ENCODE data around the gene MKS1.
A peak's percentile ranks its signal among the peaks of the same experiment; 100 is the strongest.

The MKS1 gene

DNA sequence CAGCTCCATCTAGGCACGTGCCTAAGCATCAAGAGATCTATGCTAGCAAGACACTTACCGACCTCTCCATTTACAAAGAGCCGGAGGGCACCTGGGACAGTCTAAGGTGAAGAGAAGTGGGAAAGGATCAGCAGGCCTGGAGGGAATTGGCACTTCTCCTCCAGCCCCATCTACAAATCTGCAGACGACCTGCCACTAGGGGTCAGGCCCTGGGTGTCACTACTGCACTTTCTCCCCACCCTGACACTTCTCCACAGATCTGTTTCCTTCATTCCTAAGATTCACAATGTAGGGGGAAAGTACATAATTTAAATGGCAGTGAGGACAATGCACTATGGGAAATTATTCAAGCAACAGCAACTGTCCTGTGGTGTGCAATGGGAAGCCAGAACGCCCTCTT is 8.1 kb downstream of the MKS1 start:
- TF ChIP-seq POU2F2 (IDR thresholded peaks at IDR 0.05; ENCODE audit: low read depth, low read length) (no peak), TAF1 (IDR thresholded peaks at IDR 0.05; ENCODE audit: low read depth, low read length) (no peak), POLR2A (IDR thresholded peaks at IDR 0.05; ENCODE audit: low read depth, low read length) (no peak), PAX5 (IDR thresholded peaks at IDR 0.05; ENCODE audit: insufficient read depth, low read length, severe bottlenecking) (no peak), SPI1 (IDR thresholded peaks at IDR 0.05; ENCODE audit: low read depth, low read length) (no peak), POLR2AphosphoS5 (IDR thresholded peaks at IDR 0.05; ENCODE audit: low read depth, low read length) (no peak)
- no peak for DNase-seq (ENCODE audit: insufficient read length, low spot score)
- no peak for FAIRE-seq

- DNase-seq (ENCODE audit: insufficient read length, low spot score) (no peak), FAIRE-seq (no peak)
- TF ChIP-seq PAX5 (IDR thresholded peaks at IDR 0.05; ENCODE audit: insufficient read depth, low read length, severe bottlenecking), result no peak
- no peak for TF ChIP-seq POU2F2 (IDR thresholded peaks at IDR 0.05; ENCODE audit: low read depth, low read length)
- TF ChIP-seq POLR2AphosphoS5 (IDR thresholded peaks at IDR 0.05; ENCODE audit: low read depth, low read length), result no peak
- TF ChIP-seq POLR2A (IDR thresholded peaks at IDR 0.05; ENCODE audit: low read depth, low read length), result no peak
- no peak for TF ChIP-seq TAF1 (IDR thresholded peaks at IDR 0.05; ENCODE audit: low read depth, low read length)
- no peak for TF ChIP-seq SPI1 (IDR thresholded peaks at IDR 0.05; ENCODE audit: low read depth, low read length)
Measured at GRCh38 chr17:58208344-58208743, 10.7 kb downstream of the MKS1 start.

DNA sequence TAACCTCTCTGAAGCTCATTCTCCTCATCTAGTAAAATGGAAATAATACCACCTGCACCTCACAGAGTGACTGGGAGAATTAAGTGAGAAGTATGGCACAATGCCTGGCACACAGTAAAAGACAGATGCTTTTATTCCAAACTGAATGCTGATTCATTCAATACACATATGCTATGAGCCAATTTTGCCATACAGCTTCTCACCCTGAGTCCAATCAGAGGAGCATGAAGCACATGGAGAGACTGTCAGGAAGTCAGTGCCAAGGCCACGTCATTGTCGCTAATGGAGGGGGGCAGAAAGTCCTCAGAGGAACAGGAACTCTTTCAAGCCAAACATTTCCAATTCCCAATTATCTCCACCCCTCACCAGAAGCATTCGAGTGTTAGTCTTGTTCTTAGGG is 11.6 kb downstream of the MKS1 start:
- no peak for TF ChIP-seq SPI1 (IDR thresholded peaks at IDR 0.05; ENCODE audit: low read depth, low read length)
- no peak for TF ChIP-seq TAF1 (IDR thresholded peaks at IDR 0.05; ENCODE audit: low read depth, low read length)
- no peak for TF ChIP-seq POU2F2 (IDR thresholded peaks at IDR 0.05; ENCODE audit: low read depth, low read length)
- no peak for TF ChIP-seq PAX5 (IDR thresholded peaks at IDR 0.05; ENCODE audit: insufficient read depth, low read length, severe bottlenecking)
- no peak for TF ChIP-seq POLR2AphosphoS5 (IDR thresholded peaks at IDR 0.05; ENCODE audit: low read depth, low read length)
- TF ChIP-seq POLR2A (IDR thresholded peaks at IDR 0.05; ENCODE audit: low read depth, low read length), result no peak
- DNase-seq (ENCODE audit: insufficient read length, low spot score) (no peak), FAIRE-seq (no peak)

GRCh38 chr17:58205936-58206335 is 13.1 kb downstream of the MKS1 start:
- no peak for TF ChIP-seq POLR2A (IDR thresholded peaks at IDR 0.05; ENCODE audit: low read depth, low read length)
- TF ChIP-seq POU2F2 (IDR thresholded peaks at IDR 0.05; ENCODE audit: low read depth, low read length), result no peak
- TF ChIP-seq TAF1 (IDR thresholded peaks at IDR 0.05; ENCODE audit: low read depth, low read length), result no peak
- TF ChIP-seq POLR2AphosphoS5 (IDR thresholded peaks at IDR 0.05; ENCODE audit: low read depth, low read length), result no peak
- TF ChIP-seq PAX5 (IDR thresholded peaks at IDR 0.05; ENCODE audit: insufficient read depth, low read length, severe bottlenecking), result no peak
- DNase-seq (ENCODE audit: insufficient read length, low spot score) (no peak), FAIRE-seq (no peak)

GRCh38 chr17:58204796-58205195 is 14.3 kb downstream of the MKS1 start:
- no peak for TF ChIP-seq POLR2A (IDR thresholded peaks at IDR 0.05; ENCODE audit: low read depth, low read length)
- no peak for TF ChIP-seq POU2F2 (IDR thresholded peaks at IDR 0.05; ENCODE audit: low read depth, low read length)
- no peak for TF ChIP-seq TAF1 (IDR thresholded peaks at IDR 0.05; ENCODE audit: low read depth, low read length)
- TF ChIP-seq PAX5 (IDR thresholded peaks at IDR 0.05; ENCODE audit: insufficient read depth, low read length, severe bottlenecking), result no peak
- TF ChIP-seq SPI1 (IDR thresholded peaks at IDR 0.05; ENCODE audit: low read depth, low read length), result no peak
- no peak for TF ChIP-seq POLR2AphosphoS5 (IDR thresholded peaks at IDR 0.05; ENCODE audit: low read depth, low read length)
- no peak for FAIRE-seq

GRCh38 chr17:58202859-58203258 is 16.2 kb downstream of the MKS1 start:
- TF ChIP-seq POLR2AphosphoS5 (IDR thresholded peaks at IDR 0.05; ENCODE audit: low read depth, low read length) (no peak), TAF1 (IDR thresholded peaks at IDR 0.05; ENCODE audit: low read depth, low read length) (no peak), POLR2A (IDR thresholded peaks at IDR 0.05; ENCODE audit: low read depth, low read length) (no peak), SPI1 (IDR thresholded peaks at IDR 0.05; ENCODE audit: low read depth, low read length) (no peak), POU2F2 (IDR thresholded peaks at IDR 0.05; ENCODE audit: low read depth, low read length) (no peak), PAX5 (IDR thresholded peaks at IDR 0.05; ENCODE audit: insufficient read depth, low read length, severe bottlenecking) (no peak)
- FAIRE-seq (no peak), DNase-seq (ENCODE audit: insufficient read length, low spot score) (no peak)

More at GRCh38 chr17:58204796-58205195, 14.3 kb downstream of the MKS1 start:
- no peak for DNase-seq (ENCODE audit: insufficient read length, low spot score)

DNA sequence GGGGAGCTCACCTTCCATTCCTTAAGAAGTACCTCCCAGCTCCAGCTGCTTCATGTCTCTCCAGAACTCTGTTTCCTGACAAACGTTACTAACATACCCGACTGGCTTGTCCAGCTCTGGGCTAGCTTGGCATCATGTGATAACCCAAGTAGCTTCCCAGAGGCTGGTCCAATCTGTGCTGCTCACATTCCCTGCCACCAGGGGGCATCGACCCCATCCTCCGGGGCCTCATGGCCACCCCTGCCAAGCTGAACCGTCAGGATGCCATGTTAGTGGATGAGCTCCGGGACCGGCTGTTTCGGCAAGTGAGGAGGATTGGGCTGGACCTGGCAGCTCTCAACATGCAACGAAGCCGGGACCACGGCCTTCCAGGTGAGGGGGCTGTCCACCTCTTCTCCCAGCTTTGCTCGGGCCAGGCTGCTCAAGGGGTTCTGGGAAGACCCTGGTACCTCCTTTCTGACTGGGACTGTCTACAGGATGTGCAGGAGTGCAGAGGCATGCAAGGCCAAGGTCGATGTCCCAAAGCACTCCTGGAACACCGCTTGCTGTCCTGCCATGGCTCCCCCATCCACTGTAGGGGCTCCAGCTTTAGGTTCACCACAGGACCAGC is 18.9 kb downstream of the MKS1 start:
- DNase-seq (ENCODE audit: insufficient read length, low spot score) (peak; percentile 57), FAIRE-seq (peak; percentile 77)
- TF ChIP-seq POU2F2 (IDR thresholded peaks at IDR 0.05; ENCODE audit: low read depth, low read length), result no peak

- DNase-seq (ENCODE audit: insufficient read length, low spot score) (no peak), FAIRE-seq (no peak)
- TF ChIP-seq POU2F2 (IDR thresholded peaks at IDR 0.05; ENCODE audit: low read depth, low read length) (no peak), TAF1 (IDR thresholded peaks at IDR 0.05; ENCODE audit: low read depth, low read length) (no peak), PAX5 (IDR thresholded peaks at IDR 0.05; ENCODE audit: insufficient read depth, low read length, severe bottlenecking) (no peak), POLR2A (IDR thresholded peaks at IDR 0.05; ENCODE audit: low read depth, low read length) (no peak), SPI1 (IDR thresholded peaks at IDR 0.05; ENCODE audit: low read depth, low read length) (no peak), POLR2AphosphoS5 (IDR thresholded peaks at IDR 0.05; ENCODE audit: low read depth, low read length) (no peak)
Measured at GRCh38 chr17:58196610-58197009, 22.4 kb downstream of the MKS1 start.

GRCh38 chr17:58195518-58196123 is 23.4 kb downstream of the MKS1 start:
- FAIRE-seq, result no peak

DNA sequence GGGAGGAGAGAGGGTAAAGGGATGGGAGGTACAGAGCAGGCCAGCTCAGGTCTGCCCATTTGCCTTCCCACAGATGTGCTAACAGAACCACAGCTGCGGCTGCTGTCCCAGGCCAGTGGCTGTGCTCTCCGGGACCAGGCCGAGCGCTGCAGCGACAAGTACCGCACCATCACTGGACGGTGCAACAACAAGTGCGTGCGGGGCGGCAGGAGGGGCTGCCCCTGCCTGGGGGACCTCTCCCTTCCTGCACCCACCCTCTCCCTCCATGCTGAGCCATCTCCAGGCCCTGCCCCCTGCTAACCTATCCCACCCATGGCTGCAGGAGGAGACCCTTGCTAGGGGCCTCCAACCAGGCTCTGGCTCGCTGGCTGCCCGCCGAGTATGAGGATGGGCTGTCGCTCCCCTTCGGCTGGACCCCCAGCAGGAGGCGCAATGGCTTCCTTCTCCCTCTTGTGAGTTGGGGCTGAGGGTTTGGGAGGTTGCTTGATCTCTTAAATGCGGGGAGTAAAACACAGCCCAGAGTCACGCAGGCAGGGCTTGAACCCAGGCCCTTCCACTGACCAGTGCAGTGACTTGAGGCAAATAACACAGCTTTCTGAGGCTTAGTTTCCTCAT is 25.3 kb downstream of the MKS1 start:
- TF ChIP-seq TAF1 (IDR thresholded peaks at IDR 0.05; ENCODE audit: low read depth, low read length), result no peak
- no peak for TF ChIP-seq PAX5 (IDR thresholded peaks at IDR 0.05; ENCODE audit: insufficient read depth, low read length, severe bottlenecking)
- no peak for TF ChIP-seq POLR2AphosphoS5 (IDR thresholded peaks at IDR 0.05; ENCODE audit: low read depth, low read length)
- FAIRE-seq (no peak), DNase-seq (ENCODE audit: insufficient read length, low spot score) (no peak)

More at GRCh38 chr17:58195518-58196123, 23.4 kb downstream of the MKS1 start:
- TF ChIP-seq POLR2A (IDR thresholded peaks at IDR 0.05; ENCODE audit: low read depth, low read length), result no peak
- DNase-seq (ENCODE audit: insufficient read length, low spot score), result no peak

All from GM12891 (cell line).